DND-41 (cell line): Measurements from ENCODE around the gene EP400.

Experiments
- EZH2 ChIP-seq: IDR thresholded peaks from 3 replicates; pipeline ENCODE4 v1.6.1; 2012; ENCODE audit warnings: borderline replicate concordance, low read depth, mild to moderate bottlenecking, moderate library complexity, low read length, inconsistent platforms; ENCODE audit not compliant: severe bottlenecking
- TF ChIP-seq, protein P1 (sequence below): IDR thresholded peaks from 2 replicates; pipeline ENCODE4 v1.5.1; 2012; ENCODE audit warnings: borderline replicate concordance, low read length, moderate library complexity, mild to moderate bottlenecking; ENCODE audit not compliant: poor library complexity, severe bottlenecking; ENCODE audit errors: extremely low read depth

DNA sequence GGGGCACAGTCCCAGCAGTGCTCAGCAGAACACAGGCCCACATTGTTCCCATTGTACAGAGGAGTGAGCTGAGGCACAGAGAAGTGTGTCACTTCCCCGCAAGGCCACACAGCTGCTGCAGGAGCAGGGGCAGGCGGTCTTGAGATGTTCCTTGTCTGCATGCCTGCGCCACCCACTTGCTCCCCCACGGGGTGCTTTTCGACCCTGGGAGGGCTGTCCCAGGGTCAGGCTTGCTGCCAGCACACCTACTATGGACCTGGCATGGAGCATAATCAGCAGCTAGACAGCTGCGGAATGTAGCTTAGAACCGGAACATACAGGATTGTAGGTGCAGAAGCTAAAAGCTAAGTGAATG is 7.8 kb upstream of the EP400 start:
- TF ChIP-seq, protein P1, sequence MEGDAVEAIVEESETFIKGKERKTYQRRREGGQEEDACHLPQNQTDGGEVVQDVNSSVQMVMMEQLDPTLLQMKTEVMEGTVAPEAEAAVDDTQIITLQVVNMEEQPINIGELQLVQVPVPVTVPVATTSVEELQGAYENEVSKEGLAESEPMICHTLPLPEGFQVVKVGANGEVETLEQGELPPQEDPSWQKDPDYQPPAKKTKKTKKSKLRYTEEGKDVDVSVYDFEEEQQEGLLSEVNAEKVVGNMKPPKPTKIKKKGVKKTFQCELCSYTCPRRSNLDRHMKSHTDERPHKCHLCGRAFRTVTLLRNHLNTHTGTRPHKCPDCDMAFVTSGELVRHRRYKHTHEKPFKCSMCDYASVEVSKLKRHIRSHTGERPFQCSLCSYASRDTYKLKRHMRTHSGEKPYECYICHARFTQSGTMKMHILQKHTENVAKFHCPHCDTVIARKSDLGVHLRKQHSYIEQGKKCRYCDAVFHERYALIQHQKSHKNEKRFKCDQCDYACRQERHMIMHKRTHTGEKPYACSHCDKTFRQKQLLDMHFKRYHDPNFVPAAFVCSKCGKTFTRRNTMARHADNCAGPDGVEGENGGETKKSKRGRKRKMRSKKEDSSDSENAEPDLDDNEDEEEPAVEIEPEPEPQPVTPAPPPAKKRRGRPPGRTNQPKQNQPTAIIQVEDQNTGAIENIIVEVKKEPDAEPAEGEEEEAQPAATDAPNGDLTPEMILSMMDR = no peak
- TF ChIP-seq EZH2 = no peak
